Left ventricle myocardium inferior (tissue), 1 donor: ENCODE results near the gene MAPK11. TPM values are rescaled to one million over a fixed set of nuclear protein-coding genes. Genes with fewer than 3 reads are reported as not detected.
A peak's percentile ranks its signal among the peaks of the same experiment; 100 is the strongest.

Experiments
- DNase-seq: peaks from one replicate; pipeline ENCODE4 v3.0.0-alpha.2; 2020
- H3K27ac ChIP-seq: fragments of 200-600 bp; replicated peaks from 2 replicates; pipeline ENCODE4 v1.8.0; 2021
- H3K27me3 ChIP-seq: fragments of 200-600 bp; 2 replicates; pipeline ENCODE4 v1.8.0; 2021; ENCODE audit warnings: low read depth
- H3K36me3 ChIP-seq: fragments of 200-600 bp; 2 replicates; pipeline ENCODE4 v1.8.0; 2021
- H3K4me1 ChIP-seq: fragments of 200-600 bp; 2 replicates; pipeline ENCODE4 v1.8.0; 2021
- H3K4me3 ChIP-seq: fragments of 200-600 bp; 2 replicates; pipeline ENCODE4 v1.8.0; 2021; ENCODE audit warnings: mild to moderate bottlenecking, moderate library complexity
- H3K9me3 ChIP-seq: fragments of 200-600 bp; replicated peaks from 2 replicates; pipeline ENCODE4 v1.8.0; 2021
- CTCF ChIP-seq: fragments of 200-600 bp; IDR thresholded peaks from 2 replicates; pipeline ENCODE4 v1.8.0; 2021; ENCODE audit warnings: antibody characterized with exemption, mild to moderate bottlenecking, borderline replicate concordance
- intact Hi-C: fragments of 100-400 bp; cut with micrococcal nuclease; formaldehyde crosslinking; loops from one replicate; pipeline ENCODE4 v1.11.0; 2022
- total RNA-seq: library from RNA; stranded (reverse); fragmentation: NEBNext Ultra II Directional; extraction: Animal tissue kit (Norgen Biotek cat#: 25700); gene quantifications from one replicate; pipeline ENCODE4 v1.2.1, GENCODE V29; 2021
- donor health status: DM: no; HTN: yes; CAD: no; lungs with severe emphysema.

MAPK11 gene
- total RNA-seq, 1 donor from 2014 or later, result 7.8 TPM

DNA sequence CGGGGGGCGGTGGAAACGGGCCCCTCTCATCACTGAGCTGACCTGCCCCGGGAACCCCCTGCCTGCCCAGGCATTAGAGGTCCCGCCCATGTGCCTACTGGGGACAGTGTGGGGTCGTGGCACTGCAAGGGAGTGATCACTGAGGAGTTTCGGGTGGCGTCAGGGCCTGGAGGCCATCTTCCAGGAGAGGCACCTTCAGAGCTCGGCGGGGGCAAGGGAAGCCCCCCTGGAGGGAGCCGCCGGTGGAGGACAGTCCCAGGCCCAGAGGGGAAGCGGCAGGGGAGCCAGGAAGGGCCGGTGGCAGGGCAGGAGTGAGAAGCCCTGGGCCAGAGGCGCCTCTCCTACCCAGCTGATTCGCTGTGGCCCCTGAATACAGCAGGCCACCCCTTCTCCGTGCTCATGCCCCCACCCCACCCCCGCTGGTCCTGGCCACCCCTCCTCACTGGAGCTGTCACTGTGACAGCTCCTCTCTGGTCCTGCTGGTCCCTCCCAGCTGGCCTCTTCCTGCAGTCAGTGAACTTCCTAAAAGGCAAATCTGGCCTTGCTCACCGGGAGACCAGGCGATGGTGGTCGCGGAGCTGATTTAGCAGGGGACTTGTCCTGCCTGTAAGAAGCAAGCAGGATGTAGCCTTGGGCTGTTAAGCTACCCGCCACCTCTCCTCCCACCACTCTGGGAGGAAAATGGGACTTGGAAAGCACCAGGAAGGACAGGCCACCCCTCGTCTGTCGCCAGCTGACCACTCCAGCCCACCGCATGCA is 2.0 kb upstream of the MAPK11 start:
- Histone ChIP-seq H3K27me3 (peaks cover 11% of the 10 kb centered on the region), H3K27ac (peak overlapping the region; percentile 87), H3K36me3 (peaks cover 23% of the 10 kb centered on the region), H3K4me1 (peaks cover 62% of the 10 kb centered on the region), H3K9me3 (no peaks in the 10 kb centered on the region), H3K4me3 (peak overlapping the region; percentile 67)
- intact Hi-C loops, result loop anchor here (5.0 kb wide), 1 partner anchor 55 kb away; the partner anchor contains the start of gene DENND6B
- TF ChIP-seq CTCF, result no peak
- no peak for DNase-seq

DNA sequence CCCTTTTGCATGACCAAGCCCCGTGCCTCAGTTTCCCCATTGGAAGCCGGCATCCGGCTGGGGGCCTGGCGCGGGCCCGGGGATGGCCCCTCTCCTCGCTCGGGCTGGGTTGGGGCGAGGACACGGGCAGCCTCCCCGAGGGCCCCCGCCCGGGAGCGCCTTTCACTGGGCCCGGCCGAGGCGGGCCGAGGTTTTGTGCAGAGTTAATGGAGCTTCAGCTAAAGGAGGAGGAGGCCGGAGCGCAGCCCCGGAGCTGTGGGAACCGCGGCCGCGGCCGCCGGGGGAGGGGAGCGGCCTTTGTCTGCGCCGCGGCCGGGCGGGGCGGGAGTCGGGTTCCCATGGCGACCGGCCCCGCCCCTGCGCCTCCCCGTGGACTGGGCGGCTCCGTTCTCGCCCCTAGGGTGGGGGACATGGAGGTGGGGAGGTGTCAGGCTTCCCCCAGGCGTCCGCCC is 1.4 kb upstream of the MAPK11 start:
- peak overlapping the region; percentile 67 for H3K4me3 ChIP-seq
- H3K4me1 ChIP-seq, result peaks cover 69% of the 10 kb centered on the region
- no peaks in the 10 kb centered on the region for H3K9me3 ChIP-seq
- peaks cover 16% of the 10 kb centered on the region for H3K36me3 ChIP-seq
- H3K27ac ChIP-seq, result peak overlapping the region; percentile 87
- peak; percentile 22 for TF ChIP-seq CTCF
- intact Hi-C loops, result loop anchor here (5.0 kb wide), 1 partner anchor 56 kb away; the partner anchor contains the start of gene DENND6B
- DNase-seq, result peak; percentile 71
- peaks cover 11% of the 10 kb centered on the region for H3K27me3 ChIP-seq

DNA sequence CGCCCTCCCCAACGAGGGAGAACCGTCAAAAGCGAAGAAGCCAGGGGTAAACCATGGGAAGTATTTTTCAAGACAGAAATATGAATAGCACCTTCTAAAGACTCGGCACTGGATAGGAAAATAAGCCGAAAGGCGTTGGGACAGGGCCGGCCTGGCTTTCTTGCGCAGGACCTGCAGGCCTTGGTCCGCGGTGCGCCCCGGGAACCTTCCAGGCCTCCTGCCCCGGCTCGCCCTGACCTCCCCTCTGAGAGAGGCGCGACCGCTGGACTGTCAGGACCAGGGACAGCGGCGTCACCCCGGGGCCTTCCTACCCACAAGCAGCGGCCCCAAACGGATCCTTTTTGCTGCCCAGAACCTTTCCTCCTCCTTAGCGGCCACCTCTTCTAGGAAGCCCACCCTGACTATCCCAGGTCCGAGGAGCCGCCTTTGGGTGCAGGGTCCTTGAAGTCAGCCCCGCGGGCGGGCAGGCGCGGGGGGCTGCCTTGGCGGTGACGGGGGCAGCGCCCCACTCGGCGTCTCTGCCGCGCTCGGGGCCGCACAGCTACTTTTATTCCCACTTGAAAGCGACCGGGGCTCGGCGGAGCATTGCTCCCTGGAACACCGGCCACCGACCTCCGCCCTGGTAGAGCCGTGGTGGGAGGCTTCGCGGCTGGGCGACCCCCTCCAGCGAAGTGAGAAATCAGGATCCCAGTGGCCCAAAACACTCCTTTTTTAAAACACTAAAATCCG is 650 bp upstream of the MAPK11 start:
- peak overlapping the region; percentile 87 for H3K27ac ChIP-seq
- peaks cover 10% of the 10 kb centered on the region for H3K36me3 ChIP-seq
- no peaks in the 10 kb centered on the region for H3K9me3 ChIP-seq
- no peak for TF ChIP-seq CTCF
- peak; percentile 73 for DNase-seq
- peaks cover 71% of the 10 kb centered on the region for H3K4me1 ChIP-seq
- H3K4me3 ChIP-seq, result peak overlapping the region; percentile 67
- intact Hi-C loops, result loop anchor here (5.0 kb wide), 1 partner anchor 56 kb away; the partner anchor contains the start of gene DENND6B
- H3K27me3 ChIP-seq, result peaks cover 11% of the 10 kb centered on the region

DNA sequence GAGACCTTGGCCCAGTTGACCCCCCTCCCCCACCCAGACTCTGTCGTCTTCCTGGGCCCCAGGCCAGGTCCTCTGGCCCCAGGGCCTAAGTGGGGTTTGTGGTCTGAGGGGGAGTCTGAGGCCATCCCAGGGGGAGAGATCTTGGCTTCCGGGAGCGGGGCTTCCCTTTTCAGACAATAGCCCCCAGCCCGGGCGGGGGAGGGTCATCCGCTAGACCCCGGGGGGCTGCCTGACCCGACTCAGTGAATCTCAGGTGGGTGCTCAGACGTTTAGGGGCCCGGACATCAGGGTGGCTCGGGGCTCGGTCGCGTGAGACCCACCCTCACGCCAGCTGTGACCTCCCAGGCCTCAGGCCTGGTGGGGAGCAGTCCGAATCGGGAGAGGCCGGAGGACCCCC is 609 bp downstream of the MAPK11 start:
- no peak for DNase-seq
- peaks cover 11% of the 10 kb centered on the region for H3K27me3 ChIP-seq
- H3K4me3 ChIP-seq, result peak overlapping the region; percentile 67
- TF ChIP-seq CTCF, result no peak
- no peaks in the 10 kb centered on the region for H3K9me3 ChIP-seq
- intact Hi-C loops, result no loop called here
- H3K4me1 ChIP-seq, result peaks cover 65% of the 10 kb centered on the region
- H3K27ac ChIP-seq, result peak overlapping the region; percentile 87
- H3K36me3 ChIP-seq, result no peaks in the 10 kb centered on the region

GRCh38 chr22:50268655-50269113 is 1.5 kb downstream of the MAPK11 start:
- no peak for DNase-seq
- Histone ChIP-seq H3K4me1 (peaks cover 58% of the 10 kb centered on the region), H3K9me3 (no peaks in the 10 kb centered on the region), H3K27me3 (peaks cover 11% of the 10 kb centered on the region), H3K27ac (no peak overlapping the region), H3K4me3 (peak overlapping the region; percentile 67), H3K36me3 (no peaks in the 10 kb centered on the region)
- TF ChIP-seq CTCF, result no peak
- intact Hi-C loops, result no loop called here
